Naive thymus-derived CD4-positive, alpha-beta T cell (primary cell): ENCODE measurements around the gene CD44. TPM values are rescaled to one million over a fixed set of nuclear protein-coding genes. Genes with fewer than 3 reads are reported as not detected.

Experiments used
- ATAC-seq: fragments of 150-1000 bp; cut with Tn5 transposase; 2 replicates; pipeline ENCODE4 v1.10.0; 2021; ENCODE audit warnings: mild to moderate bottlenecking, moderate library complexity
- CTCF ChIA-PET: fragments of 350-600 bp; sonication (Branson Sonifier 250); formaldehyde crosslinking; loops from one replicate; lab custom pipeline; 2021; ENCODE audit warnings: antibody characterized with exemption; lab: Charles Lee
- POLR2A ChIA-PET: fragments of 350-600 bp; sonication (Branson Sonifier 250); formaldehyde crosslinking; loops from one replicate; lab custom pipeline; 2021; ENCODE audit warnings: antibody characterized with exemption, inconsistent platforms; lab: Charles Lee
- DNase-seq, 9 donors: peaks; one replicate each; pipeline versions ENCODE4 v3.0.0 to v3.0.0-alpha.2; 2020 to 2022; ENCODE audit warnings: mixed read lengths in 1 of 9
- H3K27ac ChIP-seq: one replicate; pipeline ENCODE4 v1.7.0; 2013; ENCODE audit warnings: mild to moderate bottlenecking, low read depth, low read length, moderate library complexity
- H3K27me3 ChIP-seq, 2 donors: one replicate each; pipeline ENCODE4 v1.7.0; 2013; ENCODE audit warnings: low read length in 2 of 2, mild to moderate bottlenecking in 2 of 2, moderate library complexity in 2 of 2; ENCODE audit not compliant: control insufficient read depth in 2 of 2, insufficient read depth in 2 of 2
- H3K36me3 ChIP-seq, 3 experiments: 1 replicate in 2 of 3; 2 replicates in 1 of 3; pipeline ENCODE4 v1.7.0; 2013; ENCODE audit warnings: low read length in 3 of 3, mild to moderate bottlenecking in 3 of 3, moderate library complexity in 1 of 3; ENCODE audit not compliant: insufficient read depth in 3 of 3, control insufficient read depth in 2 of 3
- H3K4me1 ChIP-seq, 2 donors: one replicate each; pipeline ENCODE4 v1.7.0; 2013; ENCODE audit warnings: low read length in 2 of 2, mild to moderate bottlenecking in 2 of 2, moderate library complexity in 1 of 2; ENCODE audit not compliant: control insufficient read depth in 2 of 2, insufficient read depth in 2 of 2
- H3K4me3 ChIP-seq: 2 replicates; pipeline ENCODE4 v1.7.0; 2013; ENCODE audit warnings: mild to moderate bottlenecking, low read length
- H3K9me3 ChIP-seq, 3 experiments: 1 replicate in 2 of 3; 2 replicates in 1 of 3; pipeline ENCODE4 v1.7.0; 2013; ENCODE audit warnings: low read length in 3 of 3; ENCODE audit not compliant: control insufficient read depth in 2 of 3
- H3K27ac Mint-ChIP-seq, 9 donors: one replicate each; pipeline ENCODE4 v1.8.0; 2020 to 2022; ENCODE audit warnings: mixed read lengths in 9 of 9, mild to moderate bottlenecking in 8 of 9, moderate library complexity in 5 of 9, inconsistent platforms in 2 of 9
- H3K27me3 Mint-ChIP-seq, 5 donors: one replicate each; pipeline ENCODE4 v1.8.0; 2021 to 2022; ENCODE audit warnings: mixed read lengths in 5 of 5, mild to moderate bottlenecking in 1 of 5
- H3K36me3 Mint-ChIP-seq, 5 donors: one replicate each; pipeline ENCODE4 v1.8.0; 2020 to 2022; ENCODE audit warnings: mixed read lengths in 5 of 5, mild to moderate bottlenecking in 3 of 5, inconsistent platforms in 1 of 5
- H3K4me1 Mint-ChIP-seq, 7 donors: one replicate each; pipeline ENCODE4 v1.8.0; 2020 to 2022; ENCODE audit warnings: mixed read lengths in 7 of 7, mild to moderate bottlenecking in 3 of 7, inconsistent platforms in 1 of 7
- H3K4me3 Mint-ChIP-seq, 10 donors: one replicate each; pipeline ENCODE4 v1.8.0; 2020 to 2022; ENCODE audit warnings: mild to moderate bottlenecking in 10 of 10, mixed read lengths in 10 of 10, moderate library complexity in 6 of 10, inconsistent platforms in 2 of 10
- H3K9me3 Mint-ChIP-seq, 11 donors: one replicate each; pipeline ENCODE4 v1.8.0; 2020 to 2022; ENCODE audit warnings: mixed read lengths in 11 of 11, mild to moderate bottlenecking in 4 of 11, inconsistent platforms in 1 of 11, moderate library complexity in 1 of 11
- intact Hi-C, 2 donors: fragments of 100-400 bp; cut with micrococcal nuclease; formaldehyde crosslinking; loops; one replicate each; pipeline ENCODE4 v1.15.1; 2023
- polyA plus RNA-seq, 2 donors: library from polyadenylated mRNA; unstranded; fragments of 300-500 nt; fragmentation: Illumina TruSeq; gene quantifications; one replicate each; pipeline ENCODE4 v1.2.3, GENCODE V29; 2021
- total RNA-seq, 6 experiments: library from RNA in 5 of 6; stranded (reverse) in 5 of 6; gene quantifications; 1 replicate in 5 of 6; 2 replicates in 1 of 6; pipeline ENCODE4 v1.2.3 and lab custom pipeline; 2021 to 2026

CD44 gene
- total and polyA plus RNA-seq, 7 experiments from 2014 or later = 332 to 1,223 (median 755) TPM

DNA sequence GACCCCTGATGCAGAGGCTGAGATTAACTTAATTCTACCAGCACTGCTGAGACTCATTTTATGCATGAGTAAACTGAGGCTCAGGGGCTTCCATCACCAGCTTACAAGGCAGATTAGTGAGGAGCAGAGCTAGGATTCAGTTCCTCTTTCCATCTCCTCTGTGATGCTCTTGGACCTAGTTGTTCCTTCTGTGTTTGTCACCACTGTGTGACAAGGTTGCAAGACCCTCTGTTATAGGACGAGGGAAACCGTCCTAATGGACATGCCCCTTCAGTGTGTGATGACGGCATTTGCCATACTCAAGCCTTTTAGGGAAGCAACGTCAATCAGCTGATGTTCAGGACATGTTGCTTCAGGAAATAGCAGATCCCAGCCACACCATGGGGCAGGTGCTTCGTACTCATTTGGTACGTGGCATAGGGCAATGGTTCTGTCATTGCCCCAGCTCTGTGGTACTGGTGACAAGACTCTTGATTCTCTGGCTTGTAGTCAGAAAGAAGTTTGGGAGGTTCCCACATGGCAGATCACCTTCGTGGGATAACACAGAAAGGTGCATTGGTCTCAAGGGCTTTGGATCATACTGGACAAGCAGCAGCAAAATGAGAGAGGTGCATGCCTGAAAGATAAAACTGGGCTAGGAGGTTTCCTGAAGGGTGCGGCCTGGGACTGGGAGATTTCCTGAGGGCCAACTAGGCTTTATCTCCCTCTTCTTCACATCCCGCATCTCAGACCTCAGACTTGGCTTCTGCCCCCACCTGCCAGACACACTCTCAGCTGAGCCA, 23.9 kb upstream of the CD44 start:
- no peaks in the 10 kb centered on the region for H3K27me3 ChIP-seq
- H3K27ac ChIP-seq = no peak overlapping the region
- ATAC-seq (peak; percentile 79), DNase-seq (no peak)
- Mint-ChIP-seq H3K27ac (peak overlapping the region in 2 of 9 donors; percentile 6 to 32), H3K27me3 (peaks cover 0 to 45% (median 0%) of the 10 kb centered on the region in 5 donors), H3K36me3 (peaks cover 0 to 9% (median 0%) of the 10 kb centered on the region in 5 donors), H3K4me3 (peak overlapping the region in 1 of 10 donors; percentile 29), H3K4me1 (peaks cover 27 to 53% (median 42%) of the 10 kb centered on the region in 7 donors), H3K9me3 (peaks cover 0 to 6% (median 0%) of the 10 kb centered on the region in 11 donors)
- no peak overlapping the region for H3K4me3 ChIP-seq
- no peaks in the 10 kb centered on the region for H3K9me3 ChIP-seq
- CTCF ChIA-PET = no interaction called here
- POLR2A ChIA-PET = interaction anchor here (0.5 to 0.6 kb wide), 2 partner anchors 16 to 71 kb away, joined by 3 to 7 read pairs; no protein-coding TSS in a partner anchor
- H3K4me1 ChIP-seq = peaks cover 7 to 14% of the 10 kb centered on the region in 2 donors
- intact Hi-C loops = loop anchor here in 1 of 2 donors (1.0 kb wide), 1 partner anchor 9 kb away; no protein-coding TSS in a partner anchor
- no peaks in the 10 kb centered on the region for H3K36me3 ChIP-seq

DNA sequence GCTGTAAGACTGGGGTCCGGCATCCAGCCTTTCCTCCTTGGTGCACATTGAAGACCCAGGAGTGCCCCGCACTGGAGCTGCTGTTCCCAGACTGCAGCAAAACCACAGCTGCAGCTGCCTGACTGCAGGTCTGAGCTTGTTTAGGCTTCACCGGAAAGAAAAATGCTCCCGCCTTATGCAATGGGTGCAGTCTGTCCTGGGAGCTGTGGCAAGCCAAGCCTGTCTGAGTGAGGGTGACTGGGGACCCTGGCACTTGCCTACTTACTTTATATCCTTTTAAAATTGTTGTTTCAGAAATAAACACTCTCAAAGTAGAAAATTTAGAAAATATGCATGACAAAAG, 23.3 kb upstream of the CD44 start:
- no peak for ATAC-seq
- Histone ChIP-seq H3K4me3 (no peak overlapping the region), H3K9me3 (no peaks in the 10 kb centered on the region), H3K36me3 (no peaks in the 10 kb centered on the region), H3K27ac (no peak overlapping the region), H3K4me1 (peaks cover 7 to 11% of the 10 kb centered on the region in 2 donors), H3K27me3 (no peaks in the 10 kb centered on the region)
- intact Hi-C loops = no loop called here
- Mint-ChIP-seq H3K4me1 (peaks cover 25 to 51% (median 39%) of the 10 kb centered on the region in 7 donors), H3K27me3 (peaks cover 0 to 49% (median 0%) of the 10 kb centered on the region in 5 donors), H3K4me3 (no peak overlapping the region), H3K9me3 (peaks cover 0 to 6% (median 0%) of the 10 kb centered on the region in 11 donors), H3K36me3 (peaks cover 0 to 9% (median 0%) of the 10 kb centered on the region in 5 donors), H3K27ac (peak overlapping the region in 1 of 9 donors; percentile 6)
- POLR2A ChIA-PET = interaction anchor here (0.6 kb wide), 1 partner anchor 27 kb away, joined by 3 read pairs; no protein-coding TSS in a partner anchor
- no peak for DNase-seq
- CTCF ChIA-PET = no interaction called here

GRCh38 chr11:35116245-35116644, 22.7 kb upstream of the CD44 start:
- intact Hi-C loops = no loop called here
- CTCF ChIA-PET = interaction anchor here (1.1 kb wide), 1 partner anchor 189 kb away, joined by 3 read pairs; no protein-coding TSS in a partner anchor
- H3K4me1 ChIP-seq = peaks cover 5 to 6% of the 10 kb centered on the region in 2 donors

GRCh38 chr11:35116762-35117640, 22.0 kb upstream of the CD44 start:
- H3K4me1 Mint-ChIP-seq = peaks cover 18 to 51% (median 39%) of the 10 kb centered on the region in 7 donors

More at GRCh38 chr11:35116245-35116644, 22.7 kb upstream of the CD44 start:
- H3K9me3 ChIP-seq = no peaks in the 10 kb centered on the region
- peaks cover 0 to 6% (median 0%) of the 10 kb centered on the region in 11 donors for H3K9me3 Mint-ChIP-seq
- peaks cover 21 to 51% (median 39%) of the 10 kb centered on the region in 7 donors for H3K4me1 Mint-ChIP-seq
- H3K27me3 ChIP-seq = no peaks in the 10 kb centered on the region
- H3K36me3 Mint-ChIP-seq = peaks cover 0 to 9% (median 0%) of the 10 kb centered on the region in 5 donors
- H3K27ac ChIP-seq = no peak overlapping the region
- H3K27me3 Mint-ChIP-seq = peaks cover 0 to 54% (median 0%) of the 10 kb centered on the region in 5 donors
- DNase-seq = no peak
- POLR2A ChIA-PET = interaction anchor here (0.6 to 1.4 kb wide), 4 partner anchors 9 to 47 kb away, joined by 3 to 6 read pairs (median 4); no protein-coding TSS in a partner anchor
- no peak overlapping the region for H3K4me3 Mint-ChIP-seq
- ATAC-seq = no peak
- H3K4me3 ChIP-seq = no peak overlapping the region
- H3K36me3 ChIP-seq = no peaks in the 10 kb centered on the region
- no peak overlapping the region for H3K27ac Mint-ChIP-seq

DNA sequence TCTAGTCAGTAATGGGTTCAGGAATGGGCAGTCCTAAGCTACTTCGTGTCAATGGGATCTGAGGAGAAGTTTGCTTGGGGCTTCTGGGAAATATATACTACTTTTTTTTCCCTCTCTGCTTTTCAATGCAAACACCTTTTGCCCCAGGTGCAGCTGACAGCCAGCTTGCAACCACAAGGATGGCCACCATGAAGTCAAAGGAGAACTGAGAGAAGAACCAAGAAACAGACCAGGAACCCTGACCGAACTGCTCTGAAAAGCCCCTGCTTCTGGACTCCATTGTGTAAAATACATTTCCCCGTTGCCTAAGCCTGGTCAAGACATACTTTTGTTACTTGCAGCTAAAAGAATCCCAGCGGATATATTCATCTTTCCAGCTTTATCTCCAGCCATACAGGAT, 20.1 kb upstream of the CD44 start:
- Mint-ChIP-seq H3K4me1 (peaks cover 20 to 64% (median 48%) of the 10 kb centered on the region in 7 donors), H3K9me3 (peaks cover 0 to 6% (median 0%) of the 10 kb centered on the region in 11 donors), H3K27ac (no peak overlapping the region), H3K36me3 (peaks cover 0 to 14% (median 0%) of the 10 kb centered on the region in 5 donors), H3K4me3 (no peak overlapping the region), H3K27me3 (peaks cover 0 to 46% (median 0%) of the 10 kb centered on the region in 5 donors)
- CTCF ChIA-PET = no interaction called here
- Histone ChIP-seq H3K4me1 (peaks cover 22 to 26% of the 10 kb centered on the region in 2 donors), H3K9me3 (no peaks in the 10 kb centered on the region), H3K27ac (no peak overlapping the region), H3K36me3 (no peaks in the 10 kb centered on the region), H3K4me3 (no peak overlapping the region), H3K27me3 (no peaks in the 10 kb centered on the region)
- POLR2A ChIA-PET = interaction anchor here (1.2 to 1.4 kb wide), 2 partner anchors 9 to 21 kb away, joined by 3 to 4 read pairs; no protein-coding TSS in a partner anchor
- intact Hi-C loops = no loop called here
- no peak for DNase-seq
- no peak for ATAC-seq

More at GRCh38 chr11:35116762-35117640, 22.0 kb upstream of the CD44 start:
- POLR2A ChIA-PET = interaction anchor here (0.5 to 1.4 kb wide), 8 partner anchors 9 to 197 kb away, joined by 3 to 6 read pairs (median 4); no protein-coding TSS in a partner anchor
- Histone ChIP-seq H3K36me3 (no peaks in the 10 kb centered on the region), H3K4me1 (peaks cover 7 to 10% of the 10 kb centered on the region in 2 donors), H3K9me3 (no peaks in the 10 kb centered on the region), H3K27me3 (no peaks in the 10 kb centered on the region), H3K27ac (no peak overlapping the region), H3K4me3 (no peak overlapping the region)
- CTCF ChIA-PET = interaction anchor here (0.6 to 1.1 kb wide), 2 partner anchors 24 to 188 kb away, joined by 3 to 4 read pairs; no protein-coding TSS in a partner anchor
- ATAC-seq = no peak
- Mint-ChIP-seq H3K36me3 (peaks cover 0 to 12% (median 0%) of the 10 kb centered on the region in 5 donors), H3K27me3 (peaks cover 0 to 57% (median 0%) of the 10 kb centered on the region in 5 donors), H3K4me3 (no peak overlapping the region), H3K27ac (no peak overlapping the region), H3K9me3 (peaks cover 0 to 6% (median 0%) of the 10 kb centered on the region in 11 donors)
- intact Hi-C loops = no loop called here
- DNase-seq = no peak
